ENCODE data around the gene PIP5K1B.

- TF ChIP-seq CTCF (conservative IDR thresholded peaks at IDR 0.05 in 1 of 2, IDR thresholded peaks at IDR 0.05 in 1 of 2; ENCODE audit: low read depth in 1 of 2, low read length in 2 of 2) (no peak), EZH2 (IDR thresholded peaks at IDR 0.05; ENCODE audit: low read length, missing control alignments) (no peak)
Measured at GRCh38 chr9:69036799-69037198, 331.8 kb downstream of the PIP5K1B start.

Measured in fibroblast of lung (primary cell).